CD4-positive, alpha-beta T cell treated with Interleukin-6 at 100 ng/mL for 8 hours (primary cell): ENCODE results near the gene ZFAND3.
"Not testable (repeated sequence)": the region's sequence is repeated elsewhere in the genome, so short reads cannot be mapped to it uniquely, and the experiment has no call there.

Source experiments
- DNase-seq: peaks from one replicate; pipeline ENCODE4 v3.0.0-alpha.2; 2020; ENCODE audit warnings: mixed read lengths, low spot score

Gene ZFAND3

GRCh38 chr6:37865504-37865903 is 46.0 kb downstream of the ZFAND3 start:
- DNase-seq: no peak

GRCh38 chr6:37866590-37867507 is 47.3 kb downstream of the ZFAND3 start:
- no peak for DNase-seq

GRCh38 chr6:37867756-37868446 is 48.4 kb downstream of the ZFAND3 start:
- DNase-seq: no peak

- DNase-seq: no peak
These were observed 48.9 kb downstream of the ZFAND3 start for GRCh38 chr6:37868447-37868825.

GRCh38 chr6:37871616-37872372 is 52.3 kb downstream of the ZFAND3 start:
- DNase-seq: no peak

DNA sequence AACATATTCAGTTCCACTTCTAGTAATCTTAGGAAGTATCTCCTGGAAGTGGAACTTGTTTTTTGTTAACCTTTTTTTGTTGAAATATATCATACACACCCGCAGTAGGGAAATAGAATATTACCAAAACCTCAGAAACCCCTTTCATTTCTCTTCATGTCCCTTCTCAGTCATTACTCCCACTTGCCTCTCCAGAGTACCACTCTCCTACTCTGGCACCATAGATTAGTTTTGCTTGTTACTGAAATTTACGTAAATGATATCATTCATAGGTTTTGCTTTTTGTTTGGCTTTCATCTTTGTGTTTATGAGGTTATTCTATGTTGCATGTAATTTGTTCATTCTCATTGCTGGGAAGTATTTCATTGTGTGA is 52.8 kb downstream of the ZFAND3 start:
- DNase-seq: no peak

- no peak for DNase-seq
These were observed 55.2 kb downstream of the ZFAND3 start for GRCh38 chr6:37874726-37875125.

- DNase-seq: no peak
These were observed 56.2 kb downstream of the ZFAND3 start for GRCh38 chr6:37875561-37876309.

- DNase-seq: no peak
These were observed 57.3 kb downstream of the ZFAND3 start for GRCh38 chr6:37876843-37877242.

- DNase-seq: no peak
These were observed 58.0 kb downstream of the ZFAND3 start for GRCh38 chr6:37877373-37878149.

GRCh38 chr6:37878150-37878710 is 58.7 kb downstream of the ZFAND3 start:
- DNase-seq: no peak

DNA sequence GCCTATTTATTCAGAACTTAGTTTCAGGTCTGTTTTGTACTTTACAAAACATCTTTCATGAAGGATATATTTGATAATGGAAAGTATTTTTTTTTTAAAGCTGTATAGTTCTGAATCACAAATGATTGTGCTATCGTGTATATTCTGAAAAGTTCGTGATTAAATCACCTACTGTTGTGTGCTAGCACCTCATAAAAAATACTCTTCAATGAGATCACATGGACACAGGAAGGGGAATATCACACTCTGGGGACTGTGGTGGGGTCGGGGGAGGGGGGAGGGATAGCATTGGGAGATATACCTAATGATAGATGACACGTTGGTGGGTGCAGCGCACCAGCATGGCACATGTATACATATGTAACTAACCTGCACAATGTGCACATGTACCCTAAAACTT is 61.1 kb downstream of the ZFAND3 start:
- not testable (repeated sequence) for DNase-seq

DNA sequence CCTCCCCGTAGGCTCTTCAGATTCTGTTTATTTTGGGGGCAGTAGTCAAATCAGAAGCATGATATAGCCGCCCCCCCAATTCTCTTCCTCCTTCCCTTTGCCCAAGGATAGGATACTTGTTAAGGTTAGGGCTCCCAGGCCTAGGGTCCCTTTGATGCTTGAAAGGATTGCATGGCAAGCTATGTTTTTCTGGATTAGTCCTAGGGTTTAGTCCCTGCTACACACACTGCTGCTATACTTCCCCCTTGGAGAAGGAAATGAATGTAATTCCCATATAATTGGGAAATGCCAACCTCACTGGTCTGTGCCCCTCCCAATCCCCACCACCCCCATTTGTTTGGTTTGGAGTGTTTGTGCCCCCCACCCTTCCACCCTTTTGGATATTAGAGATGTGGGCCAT is 62.8 kb downstream of the ZFAND3 start:
- DNase-seq: no peak

- DNase-seq: no peak
These were observed 63.3 kb downstream of the ZFAND3 start for GRCh38 chr6:37882724-37883413.

GRCh38 chr6:37884548-37884947 is 65.0 kb downstream of the ZFAND3 start:
- DNase-seq: no peak

DNA sequence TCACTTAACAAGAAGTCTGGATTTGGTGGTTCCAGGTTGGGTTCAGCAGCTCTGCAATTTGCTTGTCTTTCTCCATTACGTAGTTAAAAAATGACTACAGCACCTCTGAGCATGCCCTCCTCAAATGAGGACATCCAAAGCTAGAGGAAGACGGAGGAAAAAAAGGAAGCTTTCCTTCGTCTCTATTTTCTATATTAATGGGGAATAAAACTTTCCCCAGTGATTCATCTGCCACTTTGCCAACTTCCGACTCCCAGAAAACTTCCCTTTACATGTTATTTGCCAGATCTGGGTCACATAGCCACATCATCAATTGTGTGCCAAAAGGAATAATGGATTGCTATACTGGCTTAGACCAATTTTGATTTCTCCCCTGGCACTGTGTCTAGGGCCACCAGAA is 69.5 kb downstream of the ZFAND3 start:
- no peak for DNase-seq

DNA sequence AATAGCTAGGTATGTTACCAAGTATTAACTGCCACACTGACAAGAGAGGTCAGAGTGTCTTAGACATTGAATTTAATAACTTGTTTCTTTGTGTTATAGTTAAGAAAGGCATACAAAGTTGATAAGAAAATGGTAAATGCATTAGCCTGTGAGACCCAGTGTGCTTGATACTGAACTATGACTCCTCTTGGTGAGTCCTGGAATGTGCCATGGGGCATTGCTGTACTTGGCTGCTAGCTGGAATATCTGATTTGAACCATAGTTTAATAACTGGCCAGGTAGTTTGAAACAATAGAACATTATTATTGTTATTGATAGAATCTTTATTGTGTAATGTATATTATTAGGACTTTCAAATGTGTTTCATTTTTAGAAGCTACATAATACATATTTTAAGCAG is 70.0 kb downstream of the ZFAND3 start:
- no peak for DNase-seq

DNA sequence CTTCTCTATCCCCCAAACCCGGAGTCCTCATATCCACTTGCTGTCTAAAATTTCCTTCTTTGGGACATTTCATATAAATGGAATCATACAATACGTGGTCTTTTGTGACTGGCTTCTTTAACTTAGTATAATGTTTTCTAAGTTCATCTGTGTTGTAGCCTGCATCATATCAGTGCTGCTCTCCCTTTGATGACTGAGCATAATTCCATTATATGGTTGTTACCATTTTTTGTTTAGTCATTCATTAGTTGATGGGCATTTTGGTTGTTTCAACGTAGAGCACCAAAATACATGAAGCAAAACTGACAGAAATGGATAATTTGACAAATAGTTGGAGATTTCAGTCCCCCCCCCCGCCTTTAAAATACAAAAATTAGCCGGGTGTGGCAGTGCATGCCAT is 71.5 kb downstream of the ZFAND3 start:
- DNase-seq: no peak

DNA sequence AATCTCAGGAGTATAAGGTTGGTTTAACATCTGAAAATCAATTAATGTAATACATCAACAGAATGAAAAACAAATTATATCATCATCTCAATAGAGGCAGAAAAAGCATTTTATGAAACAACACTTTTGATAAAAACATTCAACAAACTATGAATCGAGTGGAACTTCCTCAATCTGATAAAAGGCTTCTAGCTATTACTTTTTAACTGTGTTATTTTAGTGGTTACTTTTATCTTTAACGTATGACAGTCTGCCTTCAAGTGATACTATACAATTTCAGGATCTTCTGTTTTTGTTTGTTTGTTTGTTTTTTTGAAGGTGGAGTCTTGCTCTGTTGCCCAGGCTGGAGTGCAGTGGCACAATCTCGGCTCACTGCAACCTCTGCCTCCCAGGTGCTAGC is 73.7 kb downstream of the ZFAND3 start:
- DNase-seq: no peak

DNA sequence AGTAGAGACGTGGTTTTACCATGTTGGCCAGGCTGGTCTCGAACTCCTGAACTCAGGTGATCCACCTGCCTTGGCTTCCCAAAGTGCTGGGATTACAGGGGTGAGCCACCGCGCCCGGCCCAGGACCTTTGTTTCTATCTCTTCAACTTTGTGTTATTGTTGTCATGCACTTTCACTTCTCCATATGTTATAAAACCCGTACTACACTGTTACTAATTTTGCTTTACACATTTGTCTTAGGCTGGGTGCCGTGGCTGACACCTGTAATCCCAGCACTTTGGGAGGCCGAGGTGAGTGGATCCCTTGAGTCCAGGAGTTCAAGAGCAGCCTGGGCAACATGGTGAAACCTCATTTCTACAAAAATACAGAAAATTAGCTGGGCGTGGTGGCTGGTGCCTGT is 74.2 kb downstream of the ZFAND3 start:
- DNase-seq: not testable (repeated sequence)
